ENCODE measurements around the gene BDKRB1.

- no peak for TF ChIP-seq TAF1 (IDR thresholded peaks at IDR 0.05; ENCODE audit: low read depth, low read length)
- no peak for TF ChIP-seq SPI1 (IDR thresholded peaks at IDR 0.05; ENCODE audit: low read depth, low read length)
- no peak for TF ChIP-seq POLR2A (IDR thresholded peaks at IDR 0.05; ENCODE audit: low read depth, low read length)
- no peak for TF ChIP-seq POU2F2 (IDR thresholded peaks at IDR 0.05; ENCODE audit: low read depth, low read length)
- TF ChIP-seq PAX5 (IDR thresholded peaks at IDR 0.05; ENCODE audit: insufficient read depth, low read length, severe bottlenecking): no peak
- TF ChIP-seq POLR2AphosphoS5 (IDR thresholded peaks at IDR 0.05; ENCODE audit: low read depth, low read length): no peak
These were observed 5.0 kb downstream of the BDKRB1 start for GRCh38 chr14:96261053-96261452.

Measured in GM12891 (cell line).